ENCODE results near the gene GUCY1A1. TPM values are rescaled to one million over a fixed set of nuclear protein-coding genes. Genes with fewer than 3 reads are reported as not detected.

GUCY1A1 gene
- total and polyA plus RNA-seq, 7 donors = 1.5 to 16.4 (median 6.8) TPM

GRCh38 chr4:155763551-155763950 lies 96.9 kb downstream of the GUCY1A1 start:
- no peaks in the 10 kb centered on the region for H3K4me1 ChIP-seq
- intact Hi-C loops (cut with DNase I) = loop anchor here in 1 of 2 donors (5.0 kb wide), 1 partner anchor 96 kb away; the partner anchor contains the start of gene GUCY1A1
- ATAC-seq (no peak), DNase-seq (no peak)
- WGBS, 3 donors = 87 to 96% (median 88%) methylated on average over 2 of the region's 2 CpGs
- H3K9me3 ChIP-seq = no peaks in the 10 kb centered on the region
- H3K27me3 ChIP-seq (ENCODE audit: insufficient read depth in 3 of 3, low read length in 2 of 3) = peaks cover 0 to 16% (median 8%) of the 10 kb centered on the region in 3 donors
- no peak overlapping the region for H3K4me3 ChIP-seq
- H3K27ac ChIP-seq = no peak overlapping the region
- TF ChIP-seq CTCF (IDR thresholded peaks at IDR 0.05) = no peak
- H3K36me3 ChIP-seq (ENCODE audit: insufficient read depth in 1 of 2, low read depth in 1 of 2) = no peaks in the 10 kb centered on the region

- TF ChIP-seq CTCF (IDR thresholded peaks at IDR 0.05) = no peak
- DNase-seq (no peak), ATAC-seq (no peak)
- Histone ChIP-seq H3K4me3 (no peak overlapping the region), H3K9me3 (no peaks in the 10 kb centered on the region), H3K27me3 (ENCODE audit: insufficient read depth in 3 of 3, low read length in 2 of 3) (peaks cover 0 to 3% (median 0%) of the 10 kb centered on the region in 3 donors), H3K4me1 (peaks cover 4% of the 10 kb centered on the region), H3K36me3 (ENCODE audit: insufficient read depth in 1 of 2, low read depth in 1 of 2) (no peaks in the 10 kb centered on the region), H3K27ac (no peak overlapping the region)
- 72 to 83% (median 81%) methylated on average over 3 of the region's 3 CpGs for WGBS, 3 donors
- intact Hi-C loops (cut with DNase I) = no loop called here
Measured at GRCh38 chr4:155765149-155765548, 98.5 kb downstream of the GUCY1A1 start.

- H3K27me3 ChIP-seq (ENCODE audit: insufficient read depth in 3 of 3, low read length in 2 of 3) = no peaks in the 10 kb centered on the region
- peaks cover 4% of the 10 kb centered on the region for H3K4me1 ChIP-seq
- TF ChIP-seq CTCF (IDR thresholded peaks at IDR 0.05) = no peak
- intact Hi-C loops (cut with DNase I) = no loop called here
- H3K9me3 ChIP-seq = no peaks in the 10 kb centered on the region
- H3K4me3 ChIP-seq = no peak overlapping the region
- H3K27ac ChIP-seq = no peak overlapping the region
- ATAC-seq (no peak), DNase-seq (no peak)
- H3K36me3 ChIP-seq (ENCODE audit: insufficient read depth in 1 of 2, low read depth in 1 of 2) = no peaks in the 10 kb centered on the region
- WGBS, 3 donors = 53 to 56% (median 54%) methylated on average over 2 of the region's 2 CpGs
Measured at GRCh38 chr4:155766622-155767021, 100.0 kb downstream of the GUCY1A1 start.

- Histone ChIP-seq H3K4me3 (no peak overlapping the region), H3K36me3 (ENCODE audit: insufficient read depth in 1 of 2, low read depth in 1 of 2) (no peaks in the 10 kb centered on the region), H3K9me3 (no peaks in the 10 kb centered on the region), H3K4me1 (peaks cover 4% of the 10 kb centered on the region), H3K27ac (no peak overlapping the region), H3K27me3 (ENCODE audit: insufficient read depth in 3 of 3, low read length in 2 of 3) (no peaks in the 10 kb centered on the region)
- no peak for TF ChIP-seq CTCF (IDR thresholded peaks at IDR 0.05)
- intact Hi-C loops (cut with DNase I) = no loop called here
- no peak for ATAC-seq
- DNase-seq = no peak
Measured at GRCh38 chr4:155768370-155768769, 101.7 kb downstream of the GUCY1A1 start.

DNA sequence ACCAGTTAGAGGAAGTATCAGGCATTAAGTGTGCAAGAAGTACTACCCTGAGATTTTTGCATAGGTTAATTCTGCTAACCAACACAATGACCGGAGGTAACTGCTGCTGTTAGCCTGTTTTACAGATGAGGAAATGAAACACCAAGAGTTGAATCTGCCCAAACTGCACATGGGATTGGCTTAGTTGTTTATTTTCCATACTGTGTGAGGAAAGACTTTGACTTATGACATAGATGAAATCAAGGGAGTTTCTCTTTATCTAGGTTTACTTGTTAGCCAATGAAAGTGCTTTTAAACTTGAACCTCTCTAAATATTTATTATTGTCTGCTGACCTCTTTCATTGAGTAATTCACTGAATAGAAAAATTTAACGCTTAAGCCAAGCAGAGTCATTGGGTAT lies 102.4 kb downstream of the GUCY1A1 start:
- H3K4me3 ChIP-seq = no peak overlapping the region
- H3K9me3 ChIP-seq = no peaks in the 10 kb centered on the region
- no peaks in the 10 kb centered on the region for H3K27me3 ChIP-seq (ENCODE audit: insufficient read depth in 3 of 3, low read length in 2 of 3)
- WGBS, 3 donors = 85 to 92% (median 92%) methylated on average over 2 of the region's 2 CpGs
- no peak overlapping the region for H3K27ac ChIP-seq
- intact Hi-C loops (cut with DNase I) = no loop called here
- DNase-seq = no peak
- ATAC-seq = no peak
- peaks cover 4% of the 10 kb centered on the region for H3K4me1 ChIP-seq
- H3K36me3 ChIP-seq (ENCODE audit: insufficient read depth in 1 of 2, low read depth in 1 of 2) = no peaks in the 10 kb centered on the region
- TF ChIP-seq CTCF (IDR thresholded peaks at IDR 0.05) = no peak
